G401 (cell line): Measurements from ENCODE around the gene IGDCC3. TPM values are rescaled to one million over a fixed set of nuclear protein-coding genes. Genes with fewer than 3 reads are reported as not detected.

ENCODE experiments used
- DNase-seq: peaks from one replicate; pipeline ENCODE4 v3.0.0-alpha.2; 2015; ENCODE audit warnings: low spot score
- in situ Hi-C: cut with HindIII; loops from 2 replicates; pipeline ENCODE4 v1.10.0; 2016; ENCODE audit warnings: low sequenced_read_pairs, mixed read lengths
- total RNA-seq: library from RNA; depleted of rRNA; stranded (reverse); fragments of >200 nt; shearing (Covaris generic); gene quantifications from 2 replicates; pipeline ENCODE4 v1.2.3, GENCODE V29; 2014; rRNA removed

Gene IGDCC3
- 7.9 and 20.1 TPM in 2 replicates for total RNA-seq

DNA sequence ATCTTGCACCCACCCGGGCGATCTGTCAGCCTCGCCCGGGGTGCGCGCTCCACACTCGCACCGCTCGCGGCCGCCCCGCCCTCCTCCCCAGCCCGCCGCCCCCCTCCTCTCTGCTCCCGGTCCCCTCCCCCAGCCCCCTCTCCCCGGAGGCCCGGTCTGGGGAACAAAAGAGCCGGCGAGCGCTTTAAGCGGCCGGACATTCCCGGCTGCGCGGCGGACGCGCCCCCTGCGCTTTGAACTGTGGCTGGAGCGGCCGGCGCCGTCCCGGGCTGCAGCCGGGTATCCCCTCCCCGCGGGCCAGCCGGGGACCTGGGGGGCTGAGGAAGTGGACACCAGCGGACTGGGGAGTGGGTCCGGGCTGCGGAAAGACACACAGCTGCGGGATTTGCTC lies at the start of gene IGDCC3:
TSS of gene IGDCC3 (minus strand) at position 27 of the 391 bp plus-strand sequence. CDS start 214 bp downstream, outside the sequence.
- in situ Hi-C loops = no loop called here
- DNase-seq = no peak

DNA sequence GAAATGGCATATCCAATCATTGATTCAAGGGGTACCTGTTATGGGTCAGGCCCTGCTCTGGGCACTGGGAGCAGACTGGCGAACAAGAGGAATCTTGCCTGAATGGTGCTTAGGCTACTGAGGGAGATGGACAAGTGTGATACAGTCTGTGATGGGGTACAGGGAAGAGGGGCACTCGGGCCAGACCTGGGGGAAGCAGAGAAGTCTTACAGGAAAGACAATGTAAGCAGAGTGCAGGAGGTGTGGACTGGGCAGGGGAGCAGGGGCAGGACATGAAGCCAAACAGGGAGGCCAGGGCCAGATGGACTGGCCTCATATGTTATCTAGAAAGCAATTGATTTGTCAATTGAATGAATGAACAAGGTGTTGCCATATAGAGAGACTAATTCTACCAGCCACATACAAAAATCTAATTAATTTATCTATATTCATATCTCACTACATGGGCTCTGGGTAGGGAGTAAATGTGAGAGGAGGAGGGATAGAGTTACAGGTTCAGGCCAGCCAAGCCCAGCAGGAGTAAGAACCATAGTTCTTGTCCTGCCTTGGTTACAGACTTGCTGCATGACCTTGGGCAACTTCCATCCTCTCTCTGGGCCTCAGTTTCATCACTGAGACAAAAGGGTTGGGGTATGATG lies 48.5 kb upstream of the IGDCC3 start:
- DNase-seq = no peak
- in situ Hi-C loops = no loop called here

DNA sequence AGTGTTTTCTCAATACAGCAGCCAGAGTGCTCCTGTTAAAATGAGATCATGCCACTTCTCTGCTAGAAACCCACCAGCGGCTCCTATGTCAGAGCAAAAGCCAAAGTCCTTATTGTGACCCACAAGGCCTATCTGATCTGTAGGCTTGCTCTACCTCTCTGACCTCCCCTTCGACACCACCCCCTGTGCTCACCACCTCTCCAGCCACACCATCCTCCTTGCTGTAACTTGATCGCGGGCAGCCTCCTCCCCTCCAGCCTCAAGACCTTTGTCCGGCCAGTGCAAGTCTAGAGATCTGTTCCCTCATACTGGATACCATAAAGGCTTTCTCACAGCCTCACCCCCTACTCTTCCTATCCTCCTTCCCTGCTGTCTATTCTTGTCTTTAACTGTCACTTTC lies 46.9 kb upstream of the IGDCC3 start:
- DNase-seq = no peak

DNA sequence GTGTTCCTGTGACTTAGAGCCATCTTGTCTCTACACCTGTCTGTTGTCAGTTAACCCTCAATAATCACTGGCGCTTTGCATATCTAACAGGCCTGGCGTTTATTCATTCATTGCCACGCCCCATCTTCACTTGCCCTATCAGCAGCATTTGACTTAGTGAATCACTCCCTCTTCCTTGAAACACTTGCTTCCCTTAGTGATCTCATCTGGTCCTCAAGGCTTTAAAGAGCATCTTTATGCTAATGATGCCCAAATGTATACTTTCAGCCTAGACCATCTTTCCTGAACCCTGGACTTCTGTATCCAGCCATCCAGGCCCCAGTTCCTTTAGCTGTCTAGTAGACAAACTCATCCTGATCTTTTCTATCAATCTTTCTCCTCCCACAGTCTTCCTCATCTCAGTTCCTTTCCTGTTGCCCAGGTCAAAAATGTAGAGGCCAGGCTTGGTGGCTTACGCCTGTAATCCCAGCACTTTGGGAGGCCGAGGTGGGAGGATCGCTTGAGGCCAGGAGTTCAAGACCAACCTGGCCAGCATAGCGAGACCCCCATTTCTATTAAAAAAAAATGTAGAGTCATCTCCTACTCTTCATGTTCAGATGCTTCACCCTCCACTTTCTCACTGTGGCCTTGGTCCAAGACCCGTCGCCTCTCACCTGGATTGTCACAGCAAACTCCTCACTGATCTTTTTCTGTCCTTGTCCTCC lies 46.3 kb upstream of the IGDCC3 start:
- no peak for DNase-seq

More for the DNA sequence above, 46.9 kb upstream of the IGDCC3 start:
- in situ Hi-C loops = no loop called here

DNA sequence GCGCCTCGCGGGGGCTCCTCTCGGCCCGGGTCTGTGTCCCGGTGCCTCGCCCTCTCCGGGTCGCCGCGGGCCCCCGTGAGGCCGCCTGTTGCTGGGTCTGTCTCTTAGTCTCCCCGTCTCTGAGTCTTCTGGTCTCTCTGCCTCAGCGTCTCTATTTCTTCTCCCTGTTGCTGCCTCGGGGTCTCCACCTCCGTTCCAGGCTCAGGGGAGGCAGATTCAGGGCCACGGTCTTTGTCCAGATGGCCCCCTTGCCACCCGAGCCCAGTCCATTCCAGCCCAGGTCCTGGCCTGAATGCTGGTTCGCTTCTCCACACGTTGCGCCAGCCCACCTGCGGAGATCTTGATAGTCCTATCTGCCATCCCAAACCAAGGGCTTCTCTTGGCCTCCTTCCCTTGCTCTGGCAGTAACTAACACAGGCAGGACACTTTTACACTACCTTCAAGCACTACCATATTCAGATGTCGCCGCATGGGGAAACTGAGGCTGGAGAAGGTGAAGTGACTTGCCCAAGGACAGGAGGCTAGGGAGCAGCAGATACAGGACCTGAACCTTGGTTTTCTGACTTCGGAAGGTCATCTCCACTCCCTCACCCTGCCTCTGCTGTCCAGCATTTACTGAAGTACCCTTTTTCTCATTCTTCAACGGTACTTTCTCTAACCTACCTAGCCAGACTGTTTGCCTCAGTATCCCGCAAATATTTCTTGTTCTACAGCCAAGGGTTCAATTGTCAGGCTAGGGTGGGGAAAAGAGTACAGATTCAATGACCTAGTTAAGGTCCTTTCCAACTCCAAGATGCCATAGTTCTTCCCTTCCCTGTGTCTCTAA lies 45.6 kb upstream of the IGDCC3 start:
- in situ Hi-C loops = no loop called here
- DNase-seq = peak; percentile 53

More for the DNA sequence above, 46.3 kb upstream of the IGDCC3 start:
- in situ Hi-C loops = no loop called here

DNA sequence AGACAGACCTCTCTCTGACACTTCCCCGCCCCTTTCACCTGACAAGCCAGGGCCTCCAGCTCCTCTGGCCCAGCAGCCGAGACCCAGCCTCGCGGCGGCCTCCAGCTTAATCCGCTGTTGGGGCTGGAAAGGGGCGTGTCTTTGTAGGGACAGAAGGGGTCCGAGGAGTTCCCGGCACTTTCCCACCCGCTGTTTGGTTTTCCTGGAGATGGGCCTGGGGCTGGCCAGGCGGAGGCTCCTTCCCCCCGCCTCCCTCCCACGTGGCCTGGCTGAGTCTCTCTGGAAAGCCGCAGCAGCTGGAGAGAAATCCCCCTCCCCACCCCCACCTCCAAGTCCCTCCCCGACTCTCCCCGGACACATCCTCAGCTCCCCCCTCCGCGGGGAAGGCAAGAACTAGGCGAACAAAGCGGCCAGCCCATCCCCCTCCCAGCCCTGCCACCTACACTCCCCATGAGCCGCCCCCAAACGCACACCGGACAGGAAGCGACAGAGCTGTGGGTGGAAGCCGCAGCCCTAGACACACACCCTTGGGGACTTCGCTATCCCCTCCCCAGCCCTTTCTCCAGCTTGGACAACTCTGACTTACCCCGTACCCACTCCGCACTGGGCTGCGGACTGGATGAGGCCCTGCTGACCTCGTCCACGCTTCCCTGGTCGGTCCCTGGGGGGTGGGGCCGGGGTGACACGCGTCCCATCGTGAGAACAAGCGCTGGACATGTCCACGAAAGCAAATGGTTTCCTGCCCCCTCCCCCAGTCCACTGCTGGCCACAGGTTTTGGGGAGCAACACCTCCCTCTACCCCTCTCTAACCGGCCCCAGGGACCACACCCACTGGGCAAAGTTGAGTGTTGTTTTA lies 43.8 kb upstream of the IGDCC3 start:
- DNase-seq = peak; percentile 52
- in situ Hi-C loops = no loop called here

DNA sequence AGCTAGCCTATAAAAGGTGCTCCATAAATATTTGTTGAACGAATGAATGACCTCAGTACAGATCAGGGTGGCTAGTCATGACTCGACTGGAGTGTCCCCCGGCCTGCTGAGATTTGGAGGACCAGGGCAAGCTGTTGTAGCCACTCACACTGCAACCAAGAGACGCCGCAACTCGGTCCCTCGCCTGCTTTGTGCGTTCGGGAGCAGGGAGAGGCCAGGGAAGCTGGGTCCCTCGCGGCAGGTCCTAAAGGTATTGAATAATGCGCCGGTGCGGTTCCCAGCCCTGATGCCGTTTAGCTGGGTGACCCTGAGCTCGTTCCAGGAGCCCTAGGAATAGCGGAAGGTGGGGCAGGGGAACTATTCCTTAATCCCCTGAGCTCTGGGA lies 43.2 kb upstream of the IGDCC3 start:
- DNase-seq = no peak
- in situ Hi-C loops = no loop called here

DNA sequence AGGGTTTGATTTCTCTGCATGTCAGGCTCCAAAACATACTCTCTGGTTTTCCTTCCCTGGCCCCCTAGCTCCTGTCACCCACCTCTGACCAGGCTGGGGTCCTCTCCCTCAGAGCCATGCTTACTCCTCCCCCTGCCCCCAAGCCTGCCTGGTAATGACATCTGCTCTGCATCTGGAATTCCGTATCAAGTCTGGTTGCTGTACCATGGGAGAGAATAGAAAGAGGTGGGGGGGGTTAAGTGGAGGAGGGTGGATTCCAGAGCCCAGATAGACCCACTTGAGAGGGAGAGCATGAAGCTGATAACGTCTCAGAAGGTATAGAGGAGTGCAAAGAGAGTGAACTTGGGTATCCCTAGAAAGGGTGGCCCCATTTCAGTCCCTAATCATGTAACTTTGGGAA lies 40.8 kb upstream of the IGDCC3 start:
- DNase-seq = no peak
- in situ Hi-C loops = no loop called here

DNA sequence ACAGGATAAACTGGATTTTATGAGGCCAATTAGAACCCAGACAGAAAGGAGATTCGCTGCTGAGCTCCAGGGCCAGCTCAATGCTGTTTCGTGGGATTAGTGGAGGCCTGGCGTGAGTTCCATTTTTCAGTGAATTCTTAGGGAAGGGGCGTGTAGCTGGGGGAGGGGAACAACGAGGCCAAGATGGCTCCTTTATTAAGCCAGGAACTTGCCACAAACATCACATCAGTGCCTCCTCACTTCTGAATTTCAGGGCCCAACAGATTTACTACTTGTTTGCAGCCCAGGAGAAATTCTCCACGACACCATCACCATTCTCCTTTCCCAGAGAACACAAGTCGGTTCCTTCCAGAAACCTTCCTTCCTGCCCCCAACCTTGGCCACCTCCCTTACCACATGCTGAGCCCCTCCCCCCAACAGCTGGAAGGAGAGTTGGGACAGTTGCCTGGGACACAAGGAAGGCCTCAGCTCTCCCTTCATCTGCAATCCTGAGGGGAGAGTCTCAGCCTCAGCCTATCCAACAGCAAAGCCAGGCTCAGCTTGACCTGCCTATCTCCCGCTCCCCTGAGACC lies 39.1 kb upstream of the IGDCC3 start:
- DNase-seq = peak; percentile 17

DNA sequence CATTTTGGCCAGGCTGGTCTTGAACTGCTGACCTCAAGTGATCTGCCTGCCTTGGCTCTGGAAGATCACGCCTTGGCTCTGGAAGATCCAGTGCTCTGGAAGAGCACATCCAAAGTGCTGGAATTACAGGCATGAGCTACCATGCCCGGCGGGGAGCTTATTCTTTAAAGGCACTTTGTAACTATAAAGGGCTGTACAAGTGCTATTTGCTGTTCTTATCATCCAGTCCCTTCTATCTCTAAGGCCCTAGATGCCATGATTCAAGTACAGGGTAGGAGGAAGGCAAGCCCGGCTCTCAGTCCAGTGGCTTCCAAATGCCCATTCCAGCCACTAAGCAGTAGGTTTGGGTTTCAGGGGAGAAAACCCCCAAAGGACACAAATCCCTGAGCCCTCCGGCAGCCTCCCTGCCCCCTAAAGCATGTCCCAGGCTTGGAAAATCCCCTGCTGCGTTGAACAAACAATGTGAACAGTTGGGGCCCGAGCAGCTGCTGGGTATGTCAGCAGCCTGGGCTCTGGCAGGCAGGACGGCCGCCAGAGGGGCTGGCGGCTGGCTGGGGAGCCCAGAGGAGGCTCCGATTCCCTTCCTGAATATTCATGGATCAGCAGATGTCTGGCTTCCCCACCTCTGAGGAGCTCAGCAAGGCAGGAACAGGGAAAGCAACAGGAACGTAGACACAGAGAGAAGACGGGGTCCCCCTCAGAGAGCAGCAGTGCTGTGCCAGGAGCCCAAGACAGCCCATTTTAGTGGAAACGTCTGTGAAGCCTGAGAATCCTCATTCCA lies 37.2 kb upstream of the IGDCC3 start:
- peak; percentile 34 for DNase-seq
- in situ Hi-C loops = no loop called here

More for the DNA sequence above, 39.1 kb upstream of the IGDCC3 start:
- in situ Hi-C loops = no loop called here

DNA sequence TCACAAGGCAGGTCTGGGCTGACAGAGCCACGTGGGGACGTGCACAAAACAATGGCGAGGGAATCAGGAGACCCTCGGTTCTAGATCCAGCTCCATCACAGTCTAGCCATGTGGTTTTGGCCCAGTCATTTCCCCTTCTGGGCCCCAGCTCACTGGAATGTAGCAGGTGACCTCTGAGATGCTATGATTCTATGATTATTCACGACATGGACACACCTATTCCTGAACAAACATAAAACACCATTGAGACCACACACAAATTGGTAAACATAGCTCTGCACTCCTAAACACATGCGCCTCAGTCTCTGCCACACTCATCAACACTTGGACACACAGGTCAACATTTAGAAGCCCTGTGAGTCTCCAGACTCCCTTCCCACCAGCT lies 36.0 kb upstream of the IGDCC3 start:
- in situ Hi-C loops = no loop called here

DNA sequence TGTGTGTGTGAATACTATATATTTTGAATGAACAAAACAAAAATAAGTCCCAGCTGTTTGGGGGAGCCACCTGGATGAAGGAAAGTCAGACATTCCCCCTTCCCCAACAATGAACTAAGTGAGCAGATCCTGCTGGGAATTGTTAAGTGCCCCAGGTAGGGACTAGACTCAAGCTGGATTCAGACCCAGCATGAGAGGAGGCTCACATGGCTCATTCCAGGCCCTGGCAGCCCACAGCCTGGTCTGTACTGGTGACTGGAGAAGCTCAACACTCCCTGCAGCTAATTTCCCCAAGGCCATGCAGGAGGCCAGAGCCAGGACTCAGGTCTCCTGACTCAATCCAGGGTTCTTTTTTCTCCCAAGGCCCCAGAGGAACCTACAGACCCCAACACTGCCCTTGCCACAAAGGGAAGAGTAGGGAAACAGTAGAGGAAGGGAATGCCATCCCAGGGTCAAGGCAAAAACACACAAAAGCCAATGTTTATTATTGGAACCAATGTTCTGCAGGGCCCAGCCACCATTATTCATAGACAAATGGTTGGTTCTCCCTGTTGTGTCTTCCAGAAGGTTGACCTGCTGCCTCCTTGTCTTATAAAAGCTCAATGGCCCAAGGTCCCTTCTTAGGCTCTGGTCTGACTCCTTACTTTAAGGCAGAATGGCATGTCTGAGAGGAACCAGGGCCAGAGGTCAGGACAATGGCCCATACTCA lies 35.4 kb upstream of the IGDCC3 start:
- no peak for DNase-seq
- in situ Hi-C loops = no loop called here

More for the DNA sequence above, 36.0 kb upstream of the IGDCC3 start:
- no peak for DNase-seq

DNA sequence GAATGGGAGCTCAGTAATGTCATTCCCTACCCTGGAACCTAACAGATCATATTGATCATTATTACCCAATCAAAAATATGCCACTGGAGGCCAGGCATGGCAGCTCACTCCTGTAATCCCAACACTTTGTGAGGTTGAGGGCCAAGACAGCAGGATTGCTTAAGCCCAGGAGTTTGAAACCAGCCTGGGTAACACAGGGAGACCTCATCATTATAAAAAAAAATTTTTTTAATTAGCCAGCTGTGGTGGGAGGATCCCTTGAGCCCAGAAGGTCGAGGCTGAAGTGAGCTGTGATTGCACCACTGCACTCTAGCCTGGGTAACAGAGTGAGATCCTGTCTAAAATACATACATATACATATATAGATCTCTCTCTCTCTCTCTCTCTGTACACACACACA lies 34.8 kb upstream of the IGDCC3 start:
- DNase-seq = no peak
- in situ Hi-C loops = no loop called here

DNA sequence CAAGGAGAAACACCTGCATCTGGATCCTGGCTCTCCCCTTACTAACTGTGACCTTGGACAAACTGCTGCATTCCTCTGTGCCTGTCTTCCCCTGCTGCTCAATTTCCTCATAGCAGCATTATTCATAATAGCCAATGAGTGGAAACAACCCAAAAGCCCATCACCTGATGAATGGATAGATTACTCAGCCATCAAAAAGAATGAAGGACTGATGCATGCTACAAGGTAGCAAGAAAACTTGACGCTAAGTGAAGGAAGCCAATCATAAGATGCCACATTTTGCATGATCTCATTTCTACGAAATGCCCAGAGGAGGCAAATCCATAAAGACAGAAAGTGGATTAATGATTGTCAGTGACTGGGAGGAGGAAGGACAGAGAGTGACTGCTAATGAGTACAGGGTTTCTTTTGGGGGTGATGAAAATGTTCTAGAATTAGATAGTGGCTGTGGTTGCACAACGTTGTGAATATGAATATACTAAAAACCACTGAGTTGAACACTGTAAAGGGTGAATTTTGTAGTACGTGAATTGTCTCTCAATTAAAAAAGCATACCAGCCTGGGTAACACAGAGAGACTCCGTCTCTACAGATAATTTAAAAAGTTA lies 33.8 kb upstream of the IGDCC3 start:
- in situ Hi-C loops = no loop called here
- no peak for DNase-seq

DNA sequence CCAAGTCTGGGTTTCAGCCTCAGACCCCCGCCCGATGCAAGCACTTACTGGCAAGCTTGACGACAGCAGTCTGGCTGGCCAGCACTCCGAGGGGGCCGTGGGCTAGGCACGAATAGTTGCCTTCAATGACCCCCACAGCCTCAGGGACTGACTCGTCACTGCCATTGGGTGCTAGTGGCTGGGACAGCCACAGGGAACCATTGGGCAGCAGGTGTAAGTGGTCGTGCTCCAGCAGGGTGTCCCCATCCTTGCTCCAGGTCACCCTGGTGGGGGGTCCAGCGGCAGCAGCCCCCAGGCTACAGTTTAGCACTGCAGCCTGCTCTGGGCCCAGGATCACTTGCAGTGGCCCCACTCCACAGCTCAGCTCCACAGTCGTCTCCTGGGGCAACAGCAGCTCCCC lies 33.2 kb upstream of the IGDCC3 start:
- no peak for DNase-seq
- in situ Hi-C loops = no loop called here

DNA sequence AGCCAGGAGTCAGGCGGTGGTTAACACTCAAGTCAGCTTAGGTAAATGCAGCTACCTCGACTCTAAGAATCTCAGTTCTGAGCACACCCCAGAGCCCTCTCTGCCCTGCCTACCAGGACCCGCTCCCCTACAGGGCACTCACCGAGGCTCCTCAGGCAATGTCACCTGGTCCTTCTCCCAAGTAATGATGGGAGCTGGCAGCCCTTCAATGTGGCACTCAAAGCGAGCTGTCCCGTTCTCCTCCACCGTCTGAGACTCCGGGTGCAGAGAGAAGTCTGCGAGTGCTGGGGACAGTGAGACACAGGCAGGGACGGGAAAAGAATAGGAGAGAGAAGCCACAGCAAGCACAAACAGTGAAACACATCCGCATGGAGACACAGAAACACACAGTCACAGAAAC lies 32.2 kb upstream of the IGDCC3 start:
- no peak for DNase-seq
- in situ Hi-C loops = no loop called here

DNA sequence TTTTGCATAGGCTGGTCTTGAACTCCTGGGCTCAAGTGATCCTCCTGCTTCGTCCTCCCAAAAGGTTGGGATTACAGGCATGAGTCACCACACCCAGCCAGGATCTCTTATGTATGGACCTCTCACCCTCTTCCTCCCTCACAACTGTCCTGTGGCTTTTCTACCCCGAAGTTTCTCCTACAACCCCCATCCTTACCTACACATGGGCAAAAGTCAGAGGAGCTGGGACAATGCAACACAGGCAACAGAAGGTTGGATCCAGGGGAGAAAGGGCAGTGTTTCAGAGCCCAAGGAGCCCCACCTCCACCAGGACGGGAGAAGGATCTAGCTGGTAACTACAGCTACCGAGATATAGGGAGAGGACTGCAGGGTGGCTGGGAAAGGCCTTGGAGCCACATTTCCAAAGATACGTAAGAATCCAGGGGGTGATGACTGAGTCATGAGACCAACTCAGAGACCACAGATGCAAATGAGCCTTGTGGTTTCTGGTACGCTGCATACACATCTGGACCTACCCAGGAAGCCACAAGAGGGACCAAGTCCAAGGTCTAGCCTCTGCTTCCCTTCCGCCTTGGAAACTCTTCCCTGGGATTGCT lies 31.3 kb upstream of the IGDCC3 start:
- DNase-seq = no peak
- in situ Hi-C loops = no loop called here
